HG03280 (cell line): ENCODE data around the gene CCNB1IP1.
"Not testable (repeated sequence)": the region's sequence is repeated elsewhere in the genome, so short reads cannot be mapped to it uniquely, and the experiment has no call there.

Experiments used
- ATAC-seq: cut with Tn5 transposase; IDR thresholded peaks from one replicate; pipeline ENCODE4 v1.9.1; 2021; ENCODE audit warnings: mild to moderate bottlenecking, moderate library complexity; ENCODE audit not compliant: unreplicated experiment

Gene CCNB1IP1, protein sequence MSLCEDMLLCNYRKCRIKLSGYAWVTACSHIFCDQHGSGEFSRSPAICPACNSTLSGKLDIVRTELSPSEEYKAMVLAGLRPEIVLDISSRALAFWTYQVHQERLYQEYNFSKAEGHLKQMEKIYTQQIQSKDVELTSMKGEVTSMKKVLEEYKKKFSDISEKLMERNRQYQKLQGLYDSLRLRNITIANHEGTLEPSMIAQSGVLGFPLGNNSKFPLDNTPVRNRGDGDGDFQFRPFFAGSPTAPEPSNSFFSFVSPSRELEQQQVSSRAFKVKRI

DNA sequence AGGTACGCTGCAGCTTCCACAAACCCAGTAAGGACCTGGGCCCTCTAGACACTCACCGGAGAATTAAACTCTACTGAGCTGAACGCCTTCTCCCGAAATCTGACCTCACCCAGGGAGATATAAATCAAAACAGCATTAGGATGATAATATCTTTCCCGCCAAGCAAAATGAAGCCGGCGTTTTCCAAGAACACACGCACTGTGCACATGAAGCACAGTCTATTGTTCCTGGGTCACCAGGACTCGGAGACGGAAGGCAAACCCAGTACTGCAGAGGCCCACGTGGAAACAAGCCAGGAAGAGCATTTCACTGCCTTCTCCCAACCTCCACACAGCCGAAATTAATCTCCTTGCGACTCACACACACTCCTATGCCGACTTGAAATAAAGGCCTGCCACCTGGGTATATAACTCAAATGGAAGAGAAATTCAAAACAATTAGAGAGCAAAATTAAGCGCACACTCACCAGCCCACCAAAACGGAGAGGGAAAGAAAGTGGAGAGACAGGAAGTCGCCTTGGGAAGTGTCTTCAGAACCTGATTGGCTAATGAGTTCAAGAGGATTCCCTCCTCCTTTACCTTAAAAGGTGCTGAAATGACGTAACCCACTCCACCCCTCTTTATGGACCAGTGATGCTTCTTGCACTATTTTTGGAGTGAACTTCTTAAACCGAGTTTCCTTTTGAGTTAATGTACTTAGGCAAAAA, at the start of gene CCNB1IP1:
CCNB1IP1 (minus strand) TSS at position 492 of the 706 bp plus-strand sequence. CDS start 16,756 bp downstream, outside the sequence.
- peak; percentile 98 for ATAC-seq

DNA sequence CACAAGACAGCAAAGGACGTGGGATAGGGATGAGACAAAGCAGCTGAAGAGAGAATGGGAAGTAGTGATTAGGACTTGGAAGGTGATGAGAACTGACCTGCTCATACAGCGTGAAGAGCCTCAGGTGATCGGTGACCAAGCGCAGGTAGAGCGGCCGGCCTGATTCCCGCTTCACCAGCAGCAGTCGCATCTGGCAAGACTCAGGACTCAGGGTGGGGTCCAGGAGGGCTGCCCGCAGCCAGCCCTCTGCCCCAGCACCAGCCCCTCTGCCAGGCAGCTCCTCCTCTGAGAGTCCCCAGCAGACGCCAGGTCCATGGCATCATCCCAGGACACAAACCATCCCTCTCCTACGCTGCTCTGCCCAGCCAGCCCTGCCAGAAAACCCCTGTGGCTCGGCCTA, 49.4 kb upstream of the CCNB1IP1 start:
- ATAC-seq = no peak

DNA sequence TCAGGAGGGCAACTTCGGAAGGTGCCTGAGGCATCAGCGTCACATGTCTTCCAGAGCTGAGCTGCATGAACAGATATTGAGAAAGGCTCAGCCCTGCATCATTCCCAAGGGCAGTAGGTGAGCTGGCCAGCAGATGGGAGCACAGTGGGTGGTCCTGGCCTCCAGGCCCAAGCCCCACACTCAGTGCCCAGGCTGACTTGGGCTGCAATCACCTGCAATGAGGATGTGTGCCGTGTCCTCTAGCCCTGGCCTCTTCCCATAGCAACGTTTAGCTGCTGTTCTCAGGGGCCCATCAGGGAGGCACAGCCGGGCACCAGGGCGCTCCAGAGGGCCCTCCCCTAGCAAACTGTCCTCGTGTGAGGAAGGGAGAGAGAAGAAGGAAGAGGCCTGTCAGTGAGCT, 48.3 kb upstream of the CCNB1IP1 start:
- no peak for ATAC-seq

DNA sequence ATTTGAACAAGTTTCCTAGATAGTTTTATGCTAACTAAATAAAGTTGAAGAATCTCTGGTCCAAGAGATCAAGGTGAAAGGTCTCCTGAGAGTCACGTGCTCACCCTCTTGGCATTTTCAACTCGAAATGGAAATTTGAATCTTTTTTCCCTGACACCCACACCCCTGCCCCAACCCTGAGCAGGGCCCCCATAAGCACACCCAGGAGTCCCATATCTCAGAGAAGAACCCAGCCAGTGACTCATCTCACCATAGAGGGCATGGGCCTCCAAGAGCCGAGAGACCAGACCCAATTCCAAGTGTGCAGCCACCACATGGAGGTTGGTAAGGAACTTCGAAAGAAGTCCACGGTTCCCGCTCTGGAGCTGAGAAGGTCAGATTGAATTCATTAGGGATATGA, 47.6 kb upstream of the CCNB1IP1 start:
- no peak for ATAC-seq

DNA sequence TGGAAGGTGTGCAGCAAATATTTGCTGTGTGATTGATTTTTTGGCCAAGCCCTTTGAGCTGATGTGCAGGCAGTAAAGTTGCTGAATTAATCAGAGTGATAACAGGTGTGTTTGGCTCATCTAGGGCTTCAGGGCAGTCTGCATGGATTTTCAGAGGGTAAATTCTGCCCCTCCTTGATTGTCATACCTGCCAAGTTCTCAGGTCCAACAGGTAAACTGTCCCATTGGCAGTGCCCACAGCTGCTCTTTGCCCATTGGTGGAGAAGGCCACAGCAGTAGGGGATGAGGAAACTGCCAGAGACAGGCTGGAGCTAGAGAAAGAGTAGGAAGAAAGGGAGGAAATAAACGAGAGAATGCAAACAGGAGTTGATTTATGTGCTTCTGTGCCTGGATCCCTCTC, 46.7 kb upstream of the CCNB1IP1 start:
- no peak for ATAC-seq

DNA sequence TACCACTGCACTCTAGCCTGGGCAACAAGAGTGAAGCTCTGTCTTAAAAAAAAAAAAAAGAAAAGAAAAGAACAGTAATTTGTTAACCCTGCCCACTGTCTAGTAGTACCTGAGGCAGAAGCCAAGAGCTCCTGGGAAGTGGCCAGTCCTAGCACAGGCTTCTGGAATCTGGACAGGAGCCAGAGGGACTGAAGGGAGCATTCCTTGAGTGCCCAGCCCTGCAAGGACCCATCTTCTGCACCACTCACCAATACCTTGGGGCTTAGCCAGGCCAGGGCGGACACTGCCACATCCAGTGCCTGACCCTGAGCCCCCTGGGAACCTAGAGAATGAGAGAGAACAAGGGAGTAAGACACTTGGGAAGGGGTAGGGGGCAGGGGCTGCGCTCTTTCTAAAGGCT, 44.1 kb upstream of the CCNB1IP1 start:
- no peak for ATAC-seq

DNA sequence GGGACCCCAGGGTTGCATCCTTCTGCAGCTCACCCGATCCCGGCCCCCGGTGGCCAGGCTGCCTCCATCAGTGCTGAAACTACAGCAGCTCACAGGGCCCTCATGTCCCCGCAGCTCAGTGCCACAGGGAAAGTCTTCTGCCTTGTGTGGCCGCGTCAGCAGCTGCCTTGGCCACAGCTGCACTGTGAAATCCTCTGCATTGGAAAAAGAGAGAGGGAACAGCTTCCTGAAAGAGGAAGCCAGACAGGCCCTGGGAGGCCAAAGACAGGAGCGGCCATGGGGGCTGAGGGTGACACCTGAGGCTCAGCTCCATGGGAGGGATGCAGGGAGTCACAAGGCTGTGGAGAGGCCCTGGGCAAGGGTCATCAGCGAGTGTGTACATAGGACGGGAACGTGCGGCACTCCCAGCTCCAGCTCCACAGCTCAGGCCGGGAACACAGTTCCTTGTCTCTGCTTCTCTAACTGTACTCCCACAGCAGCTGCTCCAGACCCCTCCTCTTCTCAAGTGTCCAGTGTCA, 43.1 kb upstream of the CCNB1IP1 start:
- no peak for ATAC-seq

DNA sequence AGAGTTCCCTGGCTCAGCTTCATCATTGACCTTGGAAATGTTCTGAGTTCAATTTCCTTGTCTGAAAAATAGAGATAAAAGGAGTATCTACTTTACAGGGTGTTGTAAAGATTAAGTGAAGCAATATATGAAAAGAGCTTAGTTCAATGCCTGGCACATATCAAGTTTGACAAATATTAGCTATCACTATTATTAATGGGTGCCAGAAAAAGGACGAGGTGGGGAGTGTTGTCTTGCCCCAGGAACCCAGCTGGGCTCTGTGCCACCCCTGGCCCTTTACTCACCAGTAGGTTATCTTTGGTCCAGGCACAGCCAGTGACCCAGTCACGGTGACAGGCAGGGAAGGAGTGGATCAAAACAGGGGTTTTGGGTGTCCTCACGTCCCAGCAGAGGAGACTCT, 42.4 kb upstream of the CCNB1IP1 start:
- no peak for ATAC-seq

DNA sequence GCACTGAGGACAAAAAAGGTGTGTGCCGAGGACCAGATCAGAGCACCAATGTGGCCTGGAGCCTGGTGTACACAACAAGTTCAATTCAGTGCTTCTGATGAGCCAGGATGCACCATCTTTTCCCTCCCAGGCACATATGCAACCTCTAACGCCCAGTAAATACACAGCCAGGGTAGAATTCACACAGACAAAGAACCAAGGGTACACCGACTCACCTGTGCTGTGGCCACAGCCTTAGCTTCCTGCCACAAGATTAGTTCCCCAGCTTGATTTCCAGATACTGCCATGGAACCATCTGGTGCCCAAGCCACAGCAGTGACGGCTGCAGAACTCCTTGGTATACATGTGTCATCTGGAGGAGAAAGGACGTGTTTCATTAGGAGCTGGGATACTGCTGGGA, 39.7 kb upstream of the CCNB1IP1 start:
- no peak for ATAC-seq

DNA sequence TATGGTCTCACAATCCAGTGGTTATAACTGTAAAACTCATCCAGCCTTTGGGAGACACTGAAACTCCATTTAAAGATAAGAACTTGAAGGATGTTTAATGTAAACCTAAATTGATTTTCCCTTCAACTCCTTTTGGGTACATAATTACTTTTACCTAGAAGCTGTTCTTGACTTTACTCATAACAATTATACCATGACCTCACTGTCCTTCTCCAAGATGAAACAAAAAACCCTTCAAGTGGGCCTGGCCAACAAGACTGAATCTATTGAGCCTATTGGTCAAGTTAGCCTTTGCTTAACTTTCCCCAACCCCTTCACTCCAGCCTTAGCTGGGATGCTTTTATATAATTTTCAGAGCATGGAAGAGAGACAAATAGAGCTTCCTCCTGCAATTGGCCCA, 32.8 kb upstream of the CCNB1IP1 start:
- no peak for ATAC-seq

DNA sequence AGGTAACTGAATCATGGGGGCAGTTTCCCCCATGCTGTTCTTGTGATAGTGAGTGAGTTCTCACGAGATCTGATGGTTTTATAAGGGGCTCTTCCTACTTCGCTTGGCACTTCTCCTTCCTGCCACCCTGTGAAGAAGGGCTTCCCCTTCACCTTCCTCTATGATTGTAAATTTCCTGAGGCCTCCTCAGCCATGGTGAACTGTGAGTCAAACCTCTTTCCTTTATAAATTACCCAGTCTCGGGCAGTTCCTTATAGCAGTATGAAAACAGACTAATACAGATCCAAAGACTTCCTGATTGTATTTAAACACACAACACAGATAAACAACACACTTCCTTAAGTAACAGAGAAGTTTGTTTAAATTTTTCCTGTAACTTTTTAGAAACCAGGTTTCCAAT, 25.4 kb upstream of the CCNB1IP1 start:
- not testable (repeated sequence) for ATAC-seq

DNA sequence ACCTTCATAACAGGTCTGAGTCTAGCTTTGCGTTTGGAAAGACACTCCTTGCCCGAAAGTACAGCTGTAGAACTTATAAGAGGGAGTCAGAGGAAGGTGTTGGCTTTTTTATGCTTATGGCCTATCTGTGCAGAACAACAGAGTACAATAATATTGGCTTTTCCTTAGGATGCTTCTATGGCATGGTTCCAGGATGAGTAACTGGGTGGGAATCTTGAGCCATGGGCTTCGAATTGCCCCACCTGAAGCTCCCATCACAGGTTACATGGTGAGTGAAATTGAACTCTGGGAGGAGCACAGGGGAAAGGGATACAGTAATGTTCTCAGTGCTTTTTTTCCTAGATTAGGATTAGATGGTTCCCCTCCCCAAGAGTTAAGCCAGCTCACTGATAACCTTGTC, 23.3 kb upstream of the CCNB1IP1 start:
- no peak for ATAC-seq

DNA sequence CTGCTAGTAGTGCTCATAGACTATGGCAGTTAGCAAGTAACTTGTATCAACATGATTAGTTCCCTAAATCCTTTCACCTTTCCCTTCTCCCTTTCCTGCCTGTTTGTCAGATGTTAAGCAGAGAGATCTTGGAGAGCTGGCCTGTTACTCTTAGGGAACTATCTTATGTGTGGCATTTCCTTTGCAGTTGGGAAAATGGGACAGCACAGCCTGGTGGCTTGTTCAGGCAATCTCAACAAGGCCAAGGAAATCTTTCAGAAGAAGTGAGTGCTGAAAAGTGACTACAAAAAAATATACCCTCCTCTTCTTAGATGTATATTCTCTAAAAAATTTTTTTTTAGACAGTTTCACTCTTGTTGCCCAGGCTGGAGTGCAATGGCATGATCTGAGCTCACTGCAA, 17.8 kb upstream of the CCNB1IP1 start:
- no peak for ATAC-seq

DNA sequence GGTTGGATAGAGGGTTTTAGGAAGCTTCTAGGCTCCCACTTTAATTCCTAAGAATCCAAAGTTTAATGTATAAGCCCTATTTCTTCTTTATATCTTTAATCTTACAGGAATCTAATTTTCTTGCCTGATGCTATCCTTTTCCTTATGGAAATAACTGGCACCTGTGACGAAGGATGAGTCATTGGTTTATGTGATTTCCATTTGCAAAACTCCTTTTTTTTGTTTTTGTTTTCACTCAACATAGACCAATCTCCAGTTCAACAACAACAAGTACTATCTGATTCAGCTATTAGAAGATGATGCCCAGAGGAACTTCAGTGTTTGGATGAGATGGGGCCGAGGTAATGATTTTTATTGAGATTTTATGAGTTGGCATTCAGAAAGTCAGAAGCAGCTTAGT, 17.2 kb upstream of the CCNB1IP1 start:
- no peak for ATAC-seq

DNA sequence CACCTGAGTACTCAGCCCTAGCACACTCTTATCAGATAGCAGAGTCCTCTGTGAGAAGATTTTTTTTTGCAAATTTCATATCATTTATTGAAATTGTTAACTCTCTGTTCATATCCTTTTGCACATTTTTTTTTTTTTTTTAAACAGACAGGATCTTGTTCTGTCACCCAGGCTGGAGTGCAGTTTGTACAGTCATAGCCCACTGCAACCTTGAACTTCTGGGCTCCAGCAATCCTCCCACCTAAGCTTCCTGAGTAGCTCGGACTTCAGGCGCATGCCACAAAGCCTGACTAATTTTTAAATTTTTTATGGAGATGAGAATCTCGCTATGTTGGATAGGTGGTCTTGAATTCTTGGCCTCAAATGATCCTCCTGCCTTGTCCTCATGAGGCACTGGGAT, 14.7 kb upstream of the CCNB1IP1 start:
- ATAC-seq = no peak

DNA sequence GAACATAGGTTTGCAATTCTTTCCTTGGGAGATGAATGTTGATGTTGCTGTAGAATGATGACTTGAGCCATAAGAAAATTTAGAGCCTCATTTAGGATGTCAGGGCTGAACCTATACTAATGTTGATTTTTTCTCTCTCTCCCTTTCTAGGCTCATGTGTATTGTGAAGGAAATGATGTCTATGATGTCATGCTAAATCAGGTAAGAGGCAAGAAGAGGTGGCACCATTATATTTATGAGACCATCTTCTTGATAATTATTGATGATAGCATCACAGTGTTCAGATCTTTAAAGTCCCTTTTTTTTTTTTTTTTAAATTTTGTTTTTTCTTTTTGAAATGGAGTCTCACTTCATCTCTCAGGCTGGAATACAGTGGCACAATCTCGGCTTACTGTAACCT, 13.6 kb upstream of the CCNB1IP1 start:
- no peak for ATAC-seq

DNA sequence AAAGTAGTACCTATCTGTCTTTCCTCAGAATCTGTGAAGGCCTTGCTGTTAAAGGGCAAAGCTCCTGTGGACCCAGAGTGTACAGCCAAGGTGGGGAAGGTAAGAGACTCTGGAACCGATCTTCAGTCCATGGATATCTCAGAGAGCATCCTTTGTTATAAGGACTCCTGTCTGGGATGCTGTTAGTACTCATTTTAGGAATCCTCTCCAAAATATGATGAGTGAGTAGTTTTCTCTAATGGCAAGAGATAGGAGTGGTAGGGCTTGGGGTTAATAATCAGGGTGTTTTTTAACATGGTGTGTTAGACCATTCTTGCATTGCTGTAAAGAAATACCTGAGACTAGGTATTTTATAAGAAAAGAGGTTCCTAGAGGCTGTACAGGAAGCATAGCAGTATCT, 12.3 kb upstream of the CCNB1IP1 start:
- no peak for ATAC-seq

DNA sequence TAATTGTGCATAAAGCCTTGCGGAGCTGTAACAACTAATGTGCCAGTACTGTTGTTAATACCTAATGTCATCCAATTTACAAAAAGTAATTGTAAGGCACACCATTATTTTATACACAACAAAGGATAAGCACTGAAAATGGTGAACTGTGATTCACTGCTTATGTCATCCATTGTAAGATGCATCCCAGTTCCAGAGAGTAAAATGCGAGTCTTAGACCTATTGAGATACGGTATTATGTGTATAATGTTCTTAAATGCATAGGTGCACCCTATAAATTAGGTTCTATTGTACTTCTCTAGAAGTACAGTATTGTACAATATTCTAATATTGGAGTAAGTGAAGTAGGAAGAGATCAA, 10.8 kb upstream of the CCNB1IP1 start:
- no peak for ATAC-seq

DNA sequence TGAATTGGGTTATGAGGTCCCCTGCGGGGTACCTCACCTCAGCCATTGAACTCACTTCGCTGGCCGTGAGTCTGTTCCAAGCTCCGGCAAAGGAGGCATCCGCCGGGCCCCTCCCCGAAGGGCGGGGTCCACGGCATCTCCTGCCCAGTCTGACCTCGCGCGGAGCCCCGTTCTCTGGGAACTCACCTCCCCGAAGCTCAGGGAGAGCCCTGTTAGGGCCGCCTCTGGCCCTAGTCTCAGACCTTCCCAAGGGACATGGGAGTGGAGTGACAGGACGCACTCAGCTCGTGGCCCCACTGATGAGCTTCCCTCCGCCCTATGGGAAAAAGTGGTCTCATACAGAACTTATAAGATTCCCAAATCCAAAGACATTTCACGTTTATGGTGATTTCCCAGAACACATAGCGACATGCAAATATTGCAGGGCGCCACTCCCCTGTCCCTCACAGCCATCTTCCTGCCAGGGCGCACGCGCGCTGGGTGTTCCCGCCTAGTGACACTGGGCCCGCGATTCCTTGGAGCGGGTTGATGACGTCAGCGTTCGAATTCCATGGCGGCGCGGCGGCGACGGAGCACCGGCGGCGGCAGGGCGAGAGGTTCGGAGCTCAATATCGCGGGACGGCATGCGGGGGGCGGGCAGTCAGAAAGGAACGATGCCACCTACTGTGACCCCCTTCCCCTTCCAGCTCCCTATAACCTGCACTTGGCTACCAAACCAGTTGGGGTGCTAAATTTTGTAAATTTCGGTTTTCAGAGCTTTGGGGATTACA, 10.2 kb upstream of the CCNB1IP1 start, which contains the start of gene PARP2:
PARP2 (plus strand) TSS at position 544 of the 770 bp plus-strand sequence; CDS start at position 551, 7 bp downstream.
- ATAC-seq = peak; percentile 91

DNA sequence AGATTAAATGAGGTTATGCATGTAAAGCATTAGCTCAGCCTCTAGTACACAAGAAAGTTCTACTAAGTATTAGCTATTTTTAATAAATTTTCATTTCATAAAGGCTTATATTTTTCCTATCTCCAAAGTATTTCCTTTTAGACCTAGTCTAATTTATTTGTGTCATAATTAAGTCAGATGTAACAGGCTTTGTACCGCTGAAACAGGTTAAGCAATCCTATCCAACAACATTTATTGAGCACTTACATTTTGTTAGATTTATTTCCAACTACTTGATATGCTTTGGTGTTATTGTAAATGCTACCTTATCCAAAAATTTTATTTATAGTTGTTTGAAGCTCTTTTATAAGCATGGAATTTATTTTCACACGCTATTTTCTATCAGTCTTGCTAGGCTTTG, 8.6 kb upstream of the CCNB1IP1 start:
- ATAC-seq = no peak

DNA sequence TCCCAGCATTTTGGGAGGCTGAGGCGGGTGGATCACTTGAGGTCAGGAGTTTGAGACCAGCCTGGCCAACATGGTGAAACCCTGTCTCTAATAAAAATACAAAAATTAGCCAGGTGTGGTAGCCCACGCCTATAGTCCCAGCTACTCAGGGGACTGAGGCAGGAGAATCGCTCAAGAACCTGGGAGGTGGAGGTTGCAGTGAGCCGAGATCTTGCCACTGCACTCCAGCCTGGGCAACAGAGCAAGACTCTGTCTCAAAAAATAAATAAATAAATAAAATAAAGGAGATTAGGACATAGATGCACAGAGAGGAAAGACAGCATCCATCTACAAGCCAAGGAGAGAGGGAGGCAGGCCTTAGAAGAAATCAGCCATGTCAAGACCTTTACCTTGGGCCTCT, 8.0 kb upstream of the CCNB1IP1 start:
- ATAC-seq = not testable (repeated sequence)

DNA sequence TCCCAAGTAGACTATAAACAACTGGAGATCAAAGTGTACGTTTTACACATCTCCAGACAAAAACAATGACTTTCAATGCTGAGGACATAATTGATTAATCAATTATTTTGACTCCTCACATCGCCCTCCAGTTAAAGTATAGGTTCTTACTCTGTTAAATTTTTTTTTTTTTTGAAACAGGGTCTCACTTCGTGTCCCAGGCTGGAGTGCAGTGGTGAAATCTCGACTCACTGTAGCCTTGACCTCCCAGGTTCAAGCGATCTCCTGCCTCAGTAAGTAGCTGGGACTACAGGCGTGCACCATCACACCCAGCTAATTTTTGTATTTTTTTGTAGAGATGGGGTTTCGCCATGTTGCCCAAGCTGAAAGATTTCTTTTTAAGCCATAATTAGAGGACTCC, 938 bp upstream of the CCNB1IP1 start:
- ATAC-seq = no peak
